GM19238 (cell line): Measurements from ENCODE around the gene VMP1.
"Not testable (repeated sequence)": the region's sequence is repeated elsewhere in the genome, so short reads cannot be mapped to it uniquely, and the experiment has no call there.

Experiments
- DNase-seq: peaks from one replicate; pipeline ENCODE4 v3.0.0; 2011; ENCODE audit warnings: low spot score; ENCODE audit not compliant: insufficient read length

Gene VMP1

GRCh38 chr17:59753522-59754467 lies 46.3 kb downstream of the VMP1 start:
- DNase-seq = peak; percentile 27

DNA sequence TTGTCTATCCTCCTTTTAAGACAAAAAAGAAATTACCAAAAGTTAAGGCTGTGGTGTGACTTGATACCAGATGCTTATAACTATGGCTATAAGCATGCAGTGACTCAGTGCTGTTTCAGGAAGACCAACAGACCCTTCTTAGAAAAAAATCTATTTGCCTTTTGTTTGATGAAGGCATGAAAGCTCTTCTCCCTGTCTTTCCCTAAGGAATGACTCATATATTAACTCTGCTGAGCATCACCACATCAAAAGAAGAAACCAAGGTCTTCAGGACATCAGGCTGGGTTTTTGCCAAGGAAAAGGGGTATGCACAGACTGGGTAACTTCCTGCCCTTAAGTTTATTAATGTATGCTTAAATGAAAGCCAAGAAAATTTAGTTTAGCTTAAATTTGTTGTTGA lies 47.1 kb downstream of the VMP1 start:
- DNase-seq = no peak

DNA sequence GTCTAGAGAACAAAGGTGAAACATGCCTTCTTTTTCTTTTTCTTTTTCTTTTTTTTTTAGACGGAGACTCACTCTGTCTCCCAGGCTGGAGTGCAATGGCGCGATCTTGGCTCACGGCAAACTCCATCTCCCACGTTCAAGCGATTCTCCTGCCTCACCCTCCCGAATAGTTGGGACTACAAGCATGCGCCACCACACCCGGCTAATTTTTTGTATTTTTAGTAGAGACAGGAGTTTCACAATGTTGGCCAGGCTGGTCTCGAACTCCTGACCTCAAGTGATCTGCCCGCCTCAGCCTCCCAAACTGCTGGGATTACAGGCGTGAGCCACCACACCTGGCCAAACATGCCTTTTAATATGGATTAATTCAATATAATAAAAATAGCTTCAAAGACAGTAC lies 47.6 kb downstream of the VMP1 start:
- DNase-seq = not testable (repeated sequence)

GRCh38 chr17:59756236-59756818 lies 48.9 kb downstream of the VMP1 start:
- no peak for DNase-seq

- no peak for DNase-seq
Measured at GRCh38 chr17:59757043-59757442, 49.6 kb downstream of the VMP1 start.

DNA sequence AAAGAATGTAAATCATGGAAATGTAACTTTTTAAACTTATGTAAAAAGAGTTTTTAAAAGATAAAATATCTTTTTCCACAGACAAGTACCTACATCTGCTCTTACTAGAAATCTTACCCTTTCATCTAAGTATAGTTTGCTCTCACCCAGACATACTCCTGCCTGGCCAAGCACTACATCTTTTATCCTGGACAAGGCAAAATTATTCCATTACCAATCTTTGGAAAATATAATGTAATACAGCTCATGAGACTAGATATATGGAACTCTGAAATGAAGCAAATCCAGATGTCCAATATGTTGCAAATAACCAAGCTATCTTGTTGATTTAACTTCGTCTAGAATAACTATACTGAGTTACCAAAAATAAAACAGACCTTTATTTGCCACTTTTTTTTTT lies 50.0 kb downstream of the VMP1 start:
- DNase-seq = no peak

DNA sequence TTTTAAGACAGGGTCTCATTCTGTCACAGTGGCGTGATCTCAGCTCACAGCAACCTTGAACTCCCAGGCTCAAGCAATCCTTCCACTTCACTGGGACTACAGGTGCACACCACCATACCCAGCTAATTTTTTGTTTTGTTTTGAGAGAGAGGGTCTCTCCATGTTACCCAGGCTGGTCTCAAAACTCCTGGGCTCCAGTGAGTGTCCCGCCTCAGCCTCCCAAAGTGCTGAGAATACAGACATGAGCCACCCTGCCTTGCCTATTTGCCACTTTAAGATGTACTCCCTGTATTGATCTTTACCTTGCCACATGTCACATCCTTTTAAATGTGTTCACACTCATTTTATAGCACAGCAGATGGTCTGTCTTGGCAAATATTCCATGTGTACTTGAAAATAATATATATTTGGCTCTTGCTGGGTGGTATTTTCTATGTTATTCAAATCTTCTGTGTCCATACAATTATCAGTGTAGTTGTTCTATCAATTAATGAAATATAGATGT lies 50.5 kb downstream of the VMP1 start:
- DNase-seq = no peak

- not testable (repeated sequence) for DNase-seq
Measured at GRCh38 chr17:59758998-59759651, 51.7 kb downstream of the VMP1 start.

DNA sequence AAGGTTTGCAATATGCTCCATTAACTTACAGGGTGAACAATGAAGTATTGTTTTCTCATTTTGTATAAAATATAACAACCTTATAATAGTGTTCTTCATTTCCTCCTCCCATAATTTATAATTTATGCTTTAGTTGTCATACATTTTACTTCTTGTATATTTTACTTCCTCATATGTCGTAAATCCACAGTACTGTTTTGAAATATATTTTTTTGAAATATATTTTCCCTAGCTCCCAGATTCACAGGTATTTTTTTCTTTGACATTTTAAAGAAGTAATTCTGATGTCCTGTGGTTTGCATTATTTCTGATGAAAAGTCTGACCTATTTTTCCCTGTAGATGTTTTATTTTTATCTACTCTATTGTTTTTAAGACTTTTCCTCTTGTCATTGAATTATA lies 52.7 kb downstream of the VMP1 start:
- DNase-seq = no peak

DNA sequence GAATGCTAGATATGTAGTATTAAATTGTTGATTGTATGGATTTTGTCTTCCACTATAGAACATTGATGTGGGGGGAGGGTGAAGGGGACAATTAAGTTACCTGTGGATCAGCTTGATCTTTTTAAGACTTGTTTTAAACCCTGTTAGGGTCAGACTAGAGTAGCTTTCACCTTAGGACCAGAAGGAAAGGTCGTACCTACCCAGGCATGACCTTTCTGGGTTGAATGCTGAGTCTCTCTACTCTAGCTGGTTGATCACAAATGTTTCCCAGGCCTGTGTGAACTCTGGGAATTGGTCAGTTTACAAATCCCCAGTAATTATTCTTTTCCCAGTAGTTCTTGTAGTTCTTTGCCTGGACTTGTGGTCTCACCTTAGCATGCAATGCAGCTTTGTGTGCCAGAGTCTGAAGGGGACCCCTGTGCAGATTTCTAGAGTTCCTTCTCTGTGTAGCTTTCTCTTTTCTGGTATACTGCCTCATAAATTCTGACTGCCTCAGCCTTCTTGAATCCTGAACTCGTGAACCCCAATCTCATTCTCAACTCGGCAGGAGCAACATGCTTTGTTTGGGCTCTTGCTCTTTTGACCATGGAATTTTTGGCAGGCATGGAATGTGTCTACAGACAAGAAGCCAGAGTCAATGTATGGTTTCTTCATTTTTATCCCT lies 54.1 kb downstream of the VMP1 start:
- no peak for DNase-seq

DNA sequence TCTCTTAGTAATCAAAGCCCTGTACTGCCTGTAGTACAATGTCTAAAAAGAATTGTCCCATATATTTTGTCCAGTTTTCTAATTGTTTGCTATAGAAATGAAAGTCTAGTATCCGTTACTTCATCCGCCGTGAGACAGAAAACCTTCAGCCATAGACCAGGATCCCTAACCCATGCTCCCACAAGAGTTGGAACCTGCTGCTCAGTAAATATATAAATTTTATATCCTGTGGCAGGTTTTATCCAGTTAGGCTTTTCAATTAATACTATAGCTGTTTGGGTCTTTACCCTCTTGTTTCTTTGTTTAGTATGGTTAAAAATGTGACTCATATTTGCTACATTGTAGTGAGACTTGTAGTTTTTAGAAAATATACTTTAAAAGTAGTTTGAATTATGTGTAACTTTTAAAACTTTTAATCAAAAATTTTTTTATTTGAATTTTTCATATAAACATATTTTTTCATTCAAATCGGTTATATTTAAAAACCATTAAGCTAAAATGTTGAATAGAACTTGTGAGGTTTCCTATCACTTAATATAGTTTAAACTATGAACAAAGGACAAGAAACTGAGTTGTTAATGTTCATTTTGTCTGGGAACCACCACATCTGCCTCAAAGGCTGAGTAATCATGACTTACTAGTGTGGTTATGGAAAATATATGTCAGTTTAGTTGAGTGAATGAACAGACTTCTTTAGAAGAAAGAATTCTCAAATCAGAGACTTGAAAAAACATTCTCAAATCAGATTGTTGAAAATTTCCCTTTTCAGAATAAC lies 54.8 kb downstream of the VMP1 start:
- DNase-seq = no peak

GRCh38 chr17:59762824-59763374 lies 55.4 kb downstream of the VMP1 start:
- no peak for DNase-seq

DNA sequence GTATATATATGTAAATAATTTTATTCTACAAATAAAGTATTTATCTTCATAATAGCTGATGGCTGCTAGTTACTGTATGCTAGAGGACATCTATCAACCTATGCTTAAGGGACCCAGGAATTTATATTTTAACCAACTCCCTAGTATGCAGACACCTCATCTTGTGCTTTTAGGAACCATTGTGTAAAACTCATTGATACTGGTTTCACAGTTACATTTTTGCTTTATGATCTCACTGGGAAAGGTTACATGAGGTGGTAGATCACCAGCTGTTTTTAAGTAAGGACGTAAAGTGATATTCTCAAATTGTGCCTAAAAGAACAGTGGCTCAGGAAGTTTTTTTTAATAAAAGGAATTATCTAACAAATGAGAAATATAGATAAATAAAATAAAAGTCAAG lies 56.4 kb downstream of the VMP1 start:
- DNase-seq = no peak

- no peak for DNase-seq
Measured at GRCh38 chr17:59764292-59764741, 56.9 kb downstream of the VMP1 start.

DNA sequence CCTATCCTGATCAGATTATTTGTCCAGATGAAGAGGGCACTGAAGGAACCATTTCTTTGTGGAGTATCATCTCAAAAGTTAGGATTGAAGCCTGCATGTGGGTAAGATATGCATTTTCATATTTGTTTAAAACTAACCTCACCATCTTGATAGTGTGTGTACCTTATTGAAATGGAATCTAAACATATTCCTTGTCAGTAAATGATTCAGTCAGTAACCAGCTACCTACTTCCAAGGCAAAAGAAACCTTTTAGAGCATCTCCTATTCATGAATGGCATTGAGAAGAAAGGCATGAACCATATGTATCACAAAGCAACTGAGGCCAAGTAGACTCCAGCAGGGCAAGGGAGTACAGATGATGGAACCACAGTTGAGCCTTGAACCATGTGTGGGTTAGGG lies 57.6 kb downstream of the VMP1 start:
- DNase-seq = no peak

DNA sequence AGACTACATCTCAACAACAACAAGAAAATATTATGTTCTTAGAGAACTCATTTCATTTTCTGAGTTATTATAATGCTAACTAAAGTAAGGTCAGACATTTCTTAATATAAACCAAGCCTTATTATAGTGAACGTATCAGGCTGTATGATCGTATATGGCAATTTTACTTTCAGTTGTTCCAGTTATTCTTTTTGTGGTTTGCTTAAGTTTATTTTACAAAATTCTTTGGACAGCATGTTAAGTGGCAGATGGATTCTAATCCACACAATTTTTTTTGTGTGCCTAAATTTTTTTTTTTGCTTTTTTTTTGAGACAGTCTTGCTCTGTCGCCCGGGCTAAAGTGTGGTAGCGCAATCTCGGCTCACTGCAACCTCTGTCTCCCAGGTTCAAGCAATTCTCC lies 59.0 kb downstream of the VMP1 start:
- DNase-seq = no peak

- DNase-seq = no peak
Measured at GRCh38 chr17:59767176-59767575, 59.7 kb downstream of the VMP1 start.

GRCh38 chr17:59769887-59770286 lies 62.4 kb downstream of the VMP1 start:
- no peak for DNase-seq

DNA sequence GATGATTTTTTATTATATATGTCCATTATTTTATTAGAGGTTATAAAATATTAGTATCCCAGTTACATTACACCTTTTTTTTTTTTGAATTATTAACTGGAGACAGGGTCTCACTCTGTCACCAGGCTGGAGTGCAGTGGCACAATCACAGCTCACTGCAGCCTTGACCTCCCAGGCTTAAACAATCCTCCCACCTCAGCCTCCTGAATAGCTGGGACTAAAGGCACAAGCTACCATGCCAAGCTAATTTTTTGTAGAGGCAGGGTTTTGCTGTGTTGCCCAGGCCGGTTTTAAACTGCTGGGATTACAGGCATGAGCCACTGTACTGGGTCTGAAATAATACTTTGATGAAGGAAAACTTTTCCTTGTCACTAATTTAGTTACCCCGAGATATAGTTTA lies 63.6 kb downstream of the VMP1 start:
- no peak for DNase-seq

DNA sequence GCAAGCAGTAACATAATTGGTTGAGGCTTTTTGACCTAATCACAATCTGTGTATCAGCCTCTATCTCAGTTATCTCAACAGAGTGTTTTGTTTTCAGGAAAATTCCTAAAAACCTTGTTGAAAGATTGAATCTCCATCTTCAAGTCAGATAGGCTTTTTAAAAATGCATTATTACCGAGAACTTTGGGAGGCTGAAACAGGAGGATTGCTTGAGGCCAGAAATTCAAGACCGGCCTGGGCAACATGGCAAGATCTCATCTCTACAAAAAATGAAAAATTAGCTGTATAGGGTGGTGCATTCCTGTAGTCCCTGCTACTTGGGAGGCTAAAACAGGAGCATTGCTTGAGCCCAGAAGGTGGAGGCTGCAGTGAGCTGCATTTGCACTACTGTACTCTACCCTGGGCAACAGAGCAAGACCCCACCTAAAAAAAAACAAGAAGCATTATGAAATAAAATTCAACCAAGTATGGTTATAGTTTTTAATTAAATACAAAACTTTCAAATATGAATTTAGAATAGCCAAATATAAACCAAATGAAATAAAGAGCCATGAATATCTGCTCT lies 68.4 kb downstream of the VMP1 start:
- no peak for DNase-seq
